ENCODE results near the gene RBCK1.

Gene RBCK1

DNA sequence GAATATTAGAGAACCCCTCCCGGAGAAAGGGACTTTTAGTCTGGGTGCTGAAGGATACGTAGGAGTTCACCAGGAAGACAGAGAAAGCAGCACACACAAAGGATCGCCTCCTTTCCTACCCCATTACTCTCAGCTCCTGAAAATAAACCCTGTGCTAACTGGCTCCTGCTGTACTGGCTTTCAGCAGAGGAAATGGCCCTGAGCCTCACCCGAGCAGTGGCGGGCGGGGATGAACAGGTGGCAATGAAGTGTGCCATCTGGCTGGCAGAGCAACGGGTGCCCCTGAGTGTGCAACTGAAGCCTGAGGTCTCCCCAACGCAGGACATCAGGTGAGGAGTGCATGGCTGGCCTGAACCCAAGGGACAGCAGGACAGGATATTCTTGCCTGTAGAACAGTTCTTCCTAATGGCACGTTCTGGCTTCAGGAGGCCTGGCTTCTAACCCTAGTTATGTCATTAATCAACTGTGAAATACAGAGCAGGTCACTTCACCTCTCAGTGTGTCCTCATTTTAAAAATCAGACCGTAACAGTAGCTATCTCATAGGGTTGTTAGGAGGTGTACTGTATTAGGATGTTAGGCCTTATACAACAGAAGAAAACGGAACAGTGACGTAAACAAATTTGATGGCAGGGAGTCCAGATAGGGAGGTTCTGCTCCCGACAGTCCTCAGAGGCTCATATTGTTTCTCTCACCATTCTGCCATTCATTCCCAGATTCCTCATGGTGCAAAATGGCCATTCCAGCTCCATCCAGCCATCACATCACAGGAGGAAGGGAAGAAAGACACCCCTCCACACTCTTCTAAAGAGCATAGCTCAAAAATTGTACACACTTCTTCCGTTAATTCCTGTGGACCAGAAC is 1.8 kb downstream of the RBCK1 start:
- H3K4me3 ChIP-seq (ENCODE audit: low read depth, low read length), result peak overlapping the region; percentile 99
- no peak for DNase-seq (ENCODE audit: low read depth)

GRCh38 chr20:412081-412480 is 4.0 kb downstream of the RBCK1 start:
- no peak for DNase-seq (ENCODE audit: low read depth)
- H3K4me3 ChIP-seq (ENCODE audit: low read depth, low read length), result no peak overlapping the region

GRCh38 chr20:414161-414560 is 6.1 kb downstream of the RBCK1 start:
- no peak for DNase-seq (ENCODE audit: low read depth)
- no peak overlapping the region for H3K4me3 ChIP-seq (ENCODE audit: low read depth, low read length)

- no peak overlapping the region for H3K4me3 ChIP-seq (ENCODE audit: low read depth, low read length)
- DNase-seq (ENCODE audit: low read depth), result no peak
Measured at GRCh38 chr20:415820-416322, 7.8 kb downstream of the RBCK1 start.

DNA sequence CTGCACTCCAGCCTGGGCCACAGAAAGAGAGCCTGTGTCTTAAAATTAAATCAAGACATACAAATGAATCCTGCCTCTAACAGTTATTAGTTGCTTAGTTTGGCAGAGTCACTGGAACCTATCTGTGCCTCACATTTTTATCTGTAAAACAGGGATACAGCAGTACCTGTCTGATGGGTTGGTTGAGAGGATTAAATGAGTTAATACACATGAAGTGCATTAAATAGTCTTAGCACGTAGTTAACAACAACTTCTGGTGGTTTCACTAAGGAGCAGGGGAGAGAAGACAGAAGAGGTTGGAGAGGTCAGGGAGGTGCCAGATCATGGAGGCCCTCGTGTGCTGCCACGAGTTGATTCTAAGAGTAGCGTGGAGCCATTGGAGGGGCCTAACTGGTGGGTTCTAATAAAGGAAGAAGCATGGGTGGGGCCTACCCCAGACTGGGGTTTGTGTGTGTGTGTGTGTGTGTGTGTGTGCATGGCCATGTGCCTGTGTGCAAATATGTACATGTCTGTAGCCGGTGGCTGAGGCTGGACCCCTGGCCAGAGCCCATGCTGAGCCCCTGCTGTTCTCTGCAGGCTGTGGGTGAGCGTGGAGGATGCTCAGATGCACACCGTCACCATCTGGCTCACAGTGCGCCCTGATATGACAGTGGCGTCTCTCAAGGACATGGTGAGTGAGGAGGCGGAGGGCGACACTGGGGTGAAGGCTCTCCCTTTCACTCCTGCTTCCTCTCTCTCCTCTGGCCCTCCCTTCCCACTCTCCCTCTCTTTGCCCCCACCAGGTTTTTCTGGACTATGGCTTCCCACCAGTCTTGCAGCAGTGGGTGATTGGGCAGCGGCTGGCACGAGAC is 9.1 kb downstream of the RBCK1 start:
- H3K4me3 ChIP-seq (ENCODE audit: low read depth, low read length), result no peak overlapping the region
- DNase-seq (ENCODE audit: low read depth), result no peak

GRCh38 chr20:417801-418342 is 9.8 kb downstream of the RBCK1 start:
- DNase-seq (ENCODE audit: low read depth), result no peak

GRCh38 chr20:418858-419365 is 10.8 kb downstream of the RBCK1 start:
- no peak overlapping the region for H3K4me3 ChIP-seq (ENCODE audit: low read depth, low read length)
- no peak for DNase-seq (ENCODE audit: low read depth)

More at GRCh38 chr20:417801-418342, 9.8 kb downstream of the RBCK1 start:
- no peak overlapping the region for H3K4me3 ChIP-seq (ENCODE audit: low read depth, low read length)

GRCh38 chr20:419556-420165 is 11.6 kb downstream of the RBCK1 start:
- DNase-seq (ENCODE audit: low read depth), result no peak
- H3K4me3 ChIP-seq (ENCODE audit: low read depth, low read length), result no peak overlapping the region

GRCh38 chr20:420166-420620 is 12.1 kb downstream of the RBCK1 start:
- no peak for DNase-seq (ENCODE audit: low read depth)

DNA sequence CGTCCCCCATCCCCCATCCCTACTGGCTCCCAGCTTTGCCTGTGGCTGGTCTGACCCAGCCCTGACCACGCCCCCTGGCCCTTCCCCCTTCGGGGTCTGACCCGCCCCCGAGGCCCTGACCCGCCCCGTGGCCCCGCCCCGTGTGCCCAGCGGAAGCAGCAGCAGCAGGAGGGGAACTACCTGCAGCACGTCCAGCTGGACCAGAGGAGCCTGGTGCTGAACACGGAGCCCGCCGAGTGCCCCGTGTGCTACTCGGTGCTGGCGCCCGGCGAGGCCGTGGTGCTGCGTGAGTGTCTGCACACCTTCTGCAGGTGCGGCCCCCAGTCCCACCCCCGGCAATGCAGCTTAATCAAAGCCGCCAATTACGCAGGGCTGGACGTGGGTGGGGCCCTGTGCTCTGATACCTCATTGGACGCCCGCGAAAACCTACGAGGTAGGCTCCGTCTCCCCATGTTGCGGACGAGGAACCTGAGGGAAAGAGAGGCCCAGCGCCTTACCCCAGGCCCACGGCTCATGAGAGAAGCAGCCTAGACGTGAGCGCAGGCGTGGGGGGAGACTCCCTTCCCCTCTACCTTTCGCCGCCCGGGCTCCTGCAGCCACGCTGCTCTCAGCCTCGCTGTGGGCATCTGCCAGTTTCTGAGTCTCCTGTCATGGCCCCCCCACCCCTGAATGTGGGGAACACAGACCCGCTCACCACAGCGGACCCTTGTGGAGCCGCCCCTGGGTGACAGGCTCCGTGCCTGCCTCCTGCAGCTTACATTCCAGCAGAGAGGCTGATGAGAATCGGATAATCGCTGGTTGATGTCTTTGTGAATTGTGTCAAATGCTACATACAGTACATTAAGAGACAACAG is 12.8 kb downstream of the RBCK1 start:
- DNase-seq (ENCODE audit: low read depth), result no peak
- H3K4me3 ChIP-seq (ENCODE audit: low read depth, low read length), result no peak overlapping the region

More at GRCh38 chr20:420166-420620, 12.1 kb downstream of the RBCK1 start:
- no peak overlapping the region for H3K4me3 ChIP-seq (ENCODE audit: low read depth, low read length)

- no peak overlapping the region for H3K4me3 ChIP-seq (ENCODE audit: low read depth, low read length)
- DNase-seq (ENCODE audit: low read depth), result no peak
Measured at GRCh38 chr20:421685-422250, 13.7 kb downstream of the RBCK1 start.

GRCh38 chr20:426566-426965 is 18.5 kb downstream of the RBCK1 start:
- H3K4me3 ChIP-seq (ENCODE audit: low read depth, low read length), result no peak overlapping the region
- no peak for DNase-seq (ENCODE audit: low read depth)

DNA sequence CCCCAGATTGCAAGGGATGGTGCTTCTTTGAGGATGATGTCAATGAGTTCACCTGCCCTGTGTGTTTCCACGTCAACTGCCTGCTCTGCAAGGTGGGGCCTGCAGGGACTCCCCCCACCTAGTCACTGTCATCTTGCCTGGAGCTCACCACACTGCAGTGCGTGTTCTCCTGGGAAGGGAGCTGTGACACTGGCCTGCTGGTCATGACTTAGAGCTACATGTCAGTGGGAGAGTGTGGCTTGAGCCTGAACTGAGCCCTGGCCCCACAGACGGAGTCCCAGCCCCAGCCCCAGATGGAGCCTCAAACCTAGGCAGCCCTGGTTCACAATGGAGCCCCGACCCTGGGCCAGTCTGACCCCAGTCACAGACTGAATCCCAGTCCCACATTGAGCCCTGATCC is 19.3 kb downstream of the RBCK1 start:
- no peak overlapping the region for H3K4me3 ChIP-seq (ENCODE audit: low read depth, low read length)

GRCh38 chr20:427849-428657 is 20.0 kb downstream of the RBCK1 start:
- H3K4me3 ChIP-seq (ENCODE audit: low read depth, low read length), result no peak overlapping the region
- no peak for DNase-seq (ENCODE audit: low read depth)

More for the DNA sequence above, 19.3 kb downstream of the RBCK1 start:
- DNase-seq (ENCODE audit: low read depth), result no peak

DNA sequence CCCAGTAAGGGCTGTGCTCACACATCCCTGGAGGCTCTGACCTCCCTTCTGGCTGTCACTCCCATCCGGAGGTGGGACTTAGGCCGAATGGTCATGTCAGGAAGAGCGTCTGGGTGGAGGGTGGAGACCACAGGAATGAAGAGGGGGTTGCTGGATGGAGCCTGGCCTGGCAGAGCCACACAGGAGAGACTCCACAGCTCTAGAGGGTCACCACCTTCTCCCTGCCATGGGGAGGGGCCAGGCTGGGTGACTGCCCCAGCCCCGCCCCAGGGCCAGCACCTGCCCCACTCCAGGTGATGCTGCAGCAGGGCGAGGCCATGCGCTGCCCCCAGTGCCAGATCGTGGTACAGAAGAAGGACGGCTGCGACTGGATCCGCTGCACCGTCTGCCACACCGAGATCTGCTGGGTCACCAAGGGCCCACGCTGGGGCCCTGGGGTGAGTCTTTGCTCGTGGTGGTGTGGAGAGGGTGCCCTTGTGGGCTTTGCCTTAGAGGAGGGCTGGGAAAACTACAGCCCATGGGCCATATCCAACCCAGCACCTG is 20.6 kb downstream of the RBCK1 start:
- DNase-seq (ENCODE audit: low read depth), result no peak
- H3K4me3 ChIP-seq (ENCODE audit: low read depth, low read length), result no peak overlapping the region

DNA sequence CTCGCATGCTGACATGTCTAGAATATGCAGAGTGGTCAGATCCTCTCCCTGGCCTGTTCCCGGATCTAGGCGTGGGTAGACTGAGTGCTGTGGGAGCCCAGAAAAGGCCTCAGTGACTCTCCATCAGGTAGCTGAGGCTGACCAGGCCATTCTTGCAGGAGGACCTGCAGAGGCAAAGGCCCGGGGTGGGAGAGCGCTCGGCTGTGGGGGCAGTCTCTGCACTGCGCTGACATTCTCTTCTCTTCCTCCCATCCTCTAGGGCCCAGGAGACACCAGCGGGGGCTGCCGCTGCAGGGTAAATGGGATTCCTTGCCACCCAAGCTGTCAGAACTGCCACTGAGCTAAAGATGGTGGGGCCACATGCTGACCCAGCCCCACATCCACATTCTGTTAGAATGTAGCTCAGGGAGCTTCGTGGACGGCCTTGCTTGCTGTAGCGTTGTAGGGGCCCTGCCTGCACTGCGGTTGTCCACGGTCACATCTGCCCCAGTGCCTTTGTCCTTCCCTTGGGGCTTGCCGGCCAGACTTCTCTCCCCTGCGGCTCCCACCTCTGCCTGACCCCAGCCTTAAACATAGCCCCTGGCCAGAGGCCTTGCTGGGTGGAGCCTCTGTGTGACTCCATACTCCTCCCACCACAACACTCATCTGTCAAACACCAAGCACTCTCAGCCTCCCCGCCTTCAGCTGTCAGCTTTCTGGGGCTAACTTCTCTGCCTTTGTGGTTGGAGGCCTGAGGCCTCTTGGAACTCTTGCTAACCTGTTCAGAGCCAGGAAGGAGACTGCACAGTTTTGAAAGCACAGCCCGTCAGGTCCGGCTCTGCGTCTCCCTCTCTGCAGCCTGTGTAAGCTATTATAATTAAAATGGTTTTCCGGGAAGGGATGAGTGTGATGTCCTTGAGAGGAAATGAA is 22.2 kb downstream of the RBCK1 start:
- no peak overlapping the region for H3K4me3 ChIP-seq (ENCODE audit: low read depth, low read length)
- no peak for DNase-seq (ENCODE audit: low read depth)

Data from skeletal muscle cell (primary cell).